Ishikawa (cell line): ENCODE data around the gene ATP2A3.

ENCODE experiments used
- CEBPB ChIP-seq: IDR thresholded peaks from 2 replicates; pipeline ENCODE4 v1.6.1; 2012
- EGR1 ChIP-seq: IDR thresholded peaks from 2 replicates; pipeline ENCODE4 v1.6.1; 2012
- EP300 ChIP-seq: IDR thresholded peaks from 2 replicates; pipeline ENCODE4 v1.6.1; 2012; ENCODE audit warnings: borderline replicate concordance
- FOXM1 ChIP-seq: IDR thresholded peaks from 2 replicates; pipeline ENCODE4 v1.6.1; 2012; ENCODE audit warnings: low read depth, borderline replicate concordance
- MAX ChIP-seq: IDR thresholded peaks from 2 replicates; pipeline ENCODE4 v1.6.1; 2012
- NFIC ChIP-seq: IDR thresholded peaks from 2 replicates; pipeline ENCODE4 v1.6.1; 2012
- RAD21 ChIP-seq: IDR thresholded peaks from 2 replicates; pipeline ENCODE4 v1.6.1; 2012; ENCODE audit warnings: low read depth
- TAF1 ChIP-seq: IDR thresholded peaks from 2 replicates; pipeline ENCODE4 v1.6.1; 2012; ENCODE audit warnings: low read depth, mild to moderate bottlenecking
- USF1 ChIP-seq: IDR thresholded peaks from 2 replicates; pipeline ENCODE4 v1.6.1; 2012
- YY1 ChIP-seq: IDR thresholded peaks from 2 replicates; pipeline ENCODE4 v1.6.1; 2012; ENCODE audit warnings: low read depth
- TF ChIP-seq, protein P1 (sequence below): IDR thresholded peaks from 2 replicates; pipeline ENCODE4 v1.6.1; 2012; ENCODE audit warnings: low read depth, mild to moderate bottlenecking

DNA sequence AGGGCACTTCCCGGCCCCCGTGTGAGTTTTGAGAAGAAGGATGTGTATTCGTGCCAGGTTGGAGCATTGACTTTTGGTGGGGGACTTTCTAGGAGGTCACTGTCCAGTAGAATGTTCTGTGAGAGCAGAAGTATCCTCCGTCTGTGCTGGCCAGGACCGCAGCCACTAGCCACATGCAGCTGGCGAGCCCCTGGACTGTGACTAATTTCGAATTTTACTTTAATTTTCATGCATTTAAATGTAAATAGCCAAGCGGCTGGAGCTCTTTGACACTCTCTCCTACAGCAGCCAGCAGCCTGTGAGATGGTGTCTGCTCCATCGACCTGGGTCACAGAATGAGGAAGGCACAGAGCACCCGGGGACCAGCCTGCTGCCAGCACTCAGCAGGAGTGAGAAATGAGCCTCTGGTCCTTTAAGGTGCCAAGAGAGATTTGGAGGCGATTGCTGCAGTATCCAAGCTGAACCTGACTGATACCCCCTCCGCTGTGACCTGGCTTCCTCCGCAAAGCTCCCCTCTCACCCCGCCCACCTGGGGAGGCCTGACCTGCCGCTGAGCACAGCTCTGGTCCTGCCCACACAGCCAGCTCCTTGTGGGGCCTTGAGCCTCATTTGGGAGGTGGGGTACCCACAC, 7.8 kb downstream of the ATP2A3 start:
- no peak for TF ChIP-seq RAD21
- no peak for TF ChIP-seq CEBPB
- TF ChIP-seq FOXM1 = no peak
- TF ChIP-seq MAX = no peak
- TF ChIP-seq USF1 = no peak
- TF ChIP-seq EP300 = no peak
- TF ChIP-seq YY1 = no peak
- TF ChIP-seq NFIC = no peak
- TF ChIP-seq TAF1 = no peak
- TF ChIP-seq, protein P1, sequence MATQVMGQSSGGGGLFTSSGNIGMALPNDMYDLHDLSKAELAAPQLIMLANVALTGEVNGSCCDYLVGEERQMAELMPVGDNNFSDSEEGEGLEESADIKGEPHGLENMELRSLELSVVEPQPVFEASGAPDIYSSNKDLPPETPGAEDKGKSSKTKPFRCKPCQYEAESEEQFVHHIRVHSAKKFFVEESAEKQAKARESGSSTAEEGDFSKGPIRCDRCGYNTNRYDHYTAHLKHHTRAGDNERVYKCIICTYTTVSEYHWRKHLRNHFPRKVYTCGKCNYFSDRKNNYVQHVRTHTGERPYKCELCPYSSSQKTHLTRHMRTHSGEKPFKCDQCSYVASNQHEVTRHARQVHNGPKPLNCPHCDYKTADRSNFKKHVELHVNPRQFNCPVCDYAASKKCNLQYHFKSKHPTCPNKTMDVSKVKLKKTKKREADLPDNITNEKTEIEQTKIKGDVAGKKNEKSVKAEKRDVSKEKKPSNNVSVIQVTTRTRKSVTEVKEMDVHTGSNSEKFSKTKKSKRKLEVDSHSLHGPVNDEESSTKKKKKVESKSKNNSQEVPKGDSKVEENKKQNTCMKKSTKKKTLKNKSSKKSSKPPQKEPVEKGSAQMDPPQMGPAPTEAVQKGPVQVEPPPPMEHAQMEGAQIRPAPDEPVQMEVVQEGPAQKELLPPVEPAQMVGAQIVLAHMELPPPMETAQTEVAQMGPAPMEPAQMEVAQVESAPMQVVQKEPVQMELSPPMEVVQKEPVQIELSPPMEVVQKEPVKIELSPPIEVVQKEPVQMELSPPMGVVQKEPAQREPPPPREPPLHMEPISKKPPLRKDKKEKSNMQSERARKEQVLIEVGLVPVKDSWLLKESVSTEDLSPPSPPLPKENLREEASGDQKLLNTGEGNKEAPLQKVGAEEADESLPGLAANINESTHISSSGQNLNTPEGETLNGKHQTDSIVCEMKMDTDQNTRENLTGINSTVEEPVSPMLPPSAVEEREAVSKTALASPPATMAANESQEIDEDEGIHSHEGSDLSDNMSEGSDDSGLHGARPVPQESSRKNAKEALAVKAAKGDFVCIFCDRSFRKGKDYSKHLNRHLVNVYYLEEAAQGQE = no peak
- no peak for TF ChIP-seq EGR1
